HAP-1 (cell line): Measurements from ENCODE around the gene FNDC3B.

Experiments
- DNase-seq, 2 experiments: peaks; one replicate each; pipeline ENCODE4 v3.0.0-alpha.2; 2016 to 2020; ENCODE audit warnings: low spot score in 2 of 2
- H3K27me3 ChIP-seq: fragments of 250-450 bp; sonication (Bioruptor Pico); 2 replicates; pipeline ENCODE4 v1.5.1; 2020; ENCODE audit warnings: low read depth, mild to moderate bottlenecking, moderate library complexity
- H3K36me3 ChIP-seq: fragments of 250-450 bp; sonication (Bioruptor Pico); replicated peaks from 2 replicates; pipeline ENCODE4 v1.5.1; 2020; ENCODE audit warnings: mild to moderate bottlenecking
- H3K4me1 ChIP-seq: fragments of 250-450 bp; sonication (Bioruptor Pico); 2 replicates; pipeline ENCODE4 v1.5.1; 2020; ENCODE audit warnings: mild to moderate bottlenecking
- H3K4me3 ChIP-seq: fragments of 250-450 bp; sonication (Bioruptor Pico); 2 replicates; pipeline ENCODE4 v1.5.1; 2020; ENCODE audit warnings: mild to moderate bottlenecking, moderate library complexity
- H3K9me3 ChIP-seq: fragments of 250-450 bp; sonication (Bioruptor Pico); 2 replicates; pipeline ENCODE4 v1.5.1; 2020; ENCODE audit warnings: mild to moderate bottlenecking, moderate library complexity
- in situ Hi-C: fragments of 300-500 bp; cut with MboI; formaldehyde crosslinking; loops from 3 replicates; pipeline ENCODE4 v1.14.3; 2020; ENCODE audit warnings: low sequenced_read_pairs, inconsistent platforms, mixed read lengths

FNDC3B gene

DNA sequence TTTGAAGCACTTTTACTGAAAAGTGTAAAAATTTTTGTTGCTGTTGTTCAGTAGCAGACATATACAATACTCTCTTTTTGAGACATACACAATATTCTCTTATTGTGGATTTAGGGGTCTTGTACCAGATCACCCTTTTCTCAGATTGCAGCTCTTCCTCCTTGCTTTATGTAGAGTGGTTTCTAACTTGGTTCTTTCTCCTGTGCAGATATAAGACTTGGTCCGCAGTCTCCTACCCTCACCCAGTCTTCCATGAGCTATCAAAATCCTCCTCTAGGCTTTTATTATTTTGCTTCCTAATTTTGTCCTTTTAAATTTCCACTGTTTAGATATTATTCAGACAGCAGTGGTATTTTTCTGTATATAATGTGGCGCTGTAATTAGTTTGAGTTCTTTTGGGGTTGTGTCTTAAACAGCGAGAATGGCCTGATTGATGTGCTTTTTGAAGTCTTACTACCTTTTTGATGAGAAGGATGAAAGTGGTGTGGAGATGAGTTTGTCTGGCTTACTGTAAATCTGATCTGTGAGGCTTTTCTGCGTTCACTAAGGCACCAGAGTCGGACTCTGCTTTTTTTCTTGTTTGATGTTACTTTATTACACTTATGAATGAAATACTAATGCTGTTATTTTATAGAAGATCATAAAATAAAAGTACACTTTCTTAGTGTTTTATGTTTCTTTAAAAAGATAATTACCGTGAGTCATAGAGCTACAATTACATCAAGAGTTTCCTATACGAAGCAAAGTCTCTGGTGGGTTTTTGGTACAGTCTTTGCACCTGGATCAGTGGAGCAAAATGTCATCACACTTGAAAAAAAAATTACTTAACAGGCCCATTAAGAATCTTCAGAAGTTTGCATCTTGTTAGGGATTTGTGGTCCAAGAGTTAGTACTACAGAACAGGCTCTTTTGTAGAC, 27.8 kb downstream of the FNDC3B start:
- in situ Hi-C loops, result no loop called here
- Histone ChIP-seq H3K27me3 (no peaks in the 10 kb centered on the region), H3K36me3 (no peaks in the 10 kb centered on the region; the same call in 1 of the 2 replicates), H3K4me3 (no peak overlapping the region), H3K9me3 (no peaks in the 10 kb centered on the region), H3K4me1 (peaks cover 10% of the 10 kb centered on the region)
- DNase-seq, result no peak

DNA sequence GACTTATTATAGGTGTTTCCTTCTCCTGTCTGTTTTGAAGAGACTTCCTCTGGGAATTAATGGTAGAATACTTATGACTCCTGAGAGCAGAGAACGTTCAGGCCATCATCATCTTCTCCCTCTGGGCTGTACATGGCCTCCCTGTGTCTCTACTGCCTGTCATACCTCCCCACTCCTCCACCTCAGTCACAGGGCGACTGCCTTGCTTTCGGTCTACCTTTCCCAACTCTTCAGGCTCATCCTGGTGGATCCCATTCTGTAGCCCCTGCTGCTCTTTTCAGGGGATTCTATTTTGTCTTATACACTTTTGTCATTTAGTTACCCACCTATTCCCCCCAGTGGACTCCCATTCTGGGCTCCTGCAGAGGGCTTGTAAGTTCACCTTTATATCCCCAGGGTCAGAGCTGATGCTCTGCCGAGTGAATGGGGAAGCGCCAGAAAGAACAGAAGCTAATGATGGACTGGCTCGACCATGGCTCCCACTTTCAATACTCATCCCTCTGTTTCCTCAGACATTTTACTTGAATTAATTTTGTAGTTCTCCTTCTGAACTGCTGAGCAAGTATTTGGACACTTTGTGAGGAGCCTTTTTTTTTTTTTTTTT, 28.6 kb downstream of the FNDC3B start:
- Histone ChIP-seq H3K4me3 (no peak overlapping the region), H3K9me3 (no peaks in the 10 kb centered on the region), H3K27me3 (no peaks in the 10 kb centered on the region), H3K4me1 (peaks cover 10% of the 10 kb centered on the region), H3K36me3 (no peaks in the 10 kb centered on the region; the same call in 1 of the 2 replicates)
- DNase-seq, result no peak
- in situ Hi-C loops, result no loop called here

DNA sequence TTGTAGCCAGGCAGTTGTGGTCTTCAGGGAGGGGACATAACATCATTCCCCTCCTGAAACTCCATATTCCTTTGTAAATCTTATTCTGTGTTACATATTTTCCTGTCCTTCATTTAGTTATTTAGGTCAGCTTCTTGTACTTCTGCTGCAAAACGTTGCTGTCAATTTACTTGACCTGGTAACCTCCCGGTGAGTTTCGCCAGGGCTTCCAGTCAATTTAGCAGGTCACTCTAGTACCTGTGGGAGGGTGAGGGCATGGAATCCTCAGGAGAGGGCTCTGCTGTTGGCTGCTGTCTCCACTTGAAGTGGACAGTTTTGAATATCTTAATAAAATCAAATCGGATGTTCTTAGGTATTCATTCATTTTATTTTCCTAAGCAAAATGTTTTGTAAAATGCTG, 29.6 kb downstream of the FNDC3B start:
- no peaks in the 10 kb centered on the region; the same call in 1 of the 2 replicates for H3K36me3 ChIP-seq
- peaks cover 10% of the 10 kb centered on the region for H3K4me1 ChIP-seq
- in situ Hi-C loops, result no loop called here
- H3K27me3 ChIP-seq, result no peaks in the 10 kb centered on the region
- no peak overlapping the region for H3K4me3 ChIP-seq
- H3K9me3 ChIP-seq, result no peaks in the 10 kb centered on the region
- no peak for DNase-seq

- no peaks in the 10 kb centered on the region for H3K9me3 ChIP-seq
- peaks cover 10% of the 10 kb centered on the region for H3K4me1 ChIP-seq
- in situ Hi-C loops, result no loop called here
These were observed 30.1 kb downstream of the FNDC3B start for GRCh38 chr3:172069478-172069877.

DNA sequence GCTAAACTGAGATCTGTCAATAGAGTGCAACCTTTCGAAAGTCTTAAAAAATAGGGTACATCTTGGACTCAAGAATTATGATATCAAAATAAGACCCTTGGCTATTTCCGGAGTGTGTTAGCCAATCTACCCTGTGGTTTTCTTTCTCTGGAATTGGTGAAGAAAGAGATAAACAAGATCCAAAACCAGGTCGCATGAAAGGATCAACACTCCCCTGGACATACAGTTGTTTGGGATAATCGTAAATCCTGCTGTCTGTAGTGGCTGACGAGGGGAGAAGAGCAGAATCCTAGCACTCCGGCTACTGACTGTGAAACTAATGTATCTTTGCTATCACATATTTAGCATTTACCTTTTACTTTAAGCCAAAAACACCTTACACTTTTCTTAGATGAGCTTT, 30.9 kb downstream of the FNDC3B start:
- Histone ChIP-seq H3K4me3 (no peak overlapping the region), H3K36me3 (no peaks in the 10 kb centered on the region; the same call in 1 of the 2 replicates), H3K9me3 (no peaks in the 10 kb centered on the region), H3K27me3 (no peaks in the 10 kb centered on the region), H3K4me1 (peaks cover 8% of the 10 kb centered on the region)
- DNase-seq, result no peak
- in situ Hi-C loops, result no loop called here

More at GRCh38 chr3:172069478-172069877, 30.1 kb downstream of the FNDC3B start:
- DNase-seq, result no peak
- Histone ChIP-seq H3K36me3 (no peaks in the 10 kb centered on the region; the same call in 1 of the 2 replicates), H3K4me3 (no peak overlapping the region), H3K27me3 (no peaks in the 10 kb centered on the region)

- Histone ChIP-seq H3K4me1 (peaks cover 4% of the 10 kb centered on the region), H3K9me3 (no peaks in the 10 kb centered on the region), H3K4me3 (no peak overlapping the region), H3K27me3 (no peaks in the 10 kb centered on the region), H3K36me3 (no peaks in the 10 kb centered on the region; the same call in 1 of the 2 replicates)
- in situ Hi-C loops, result no loop called here
- no peak for DNase-seq
These were observed 31.4 kb downstream of the FNDC3B start for GRCh38 chr3:172070802-172071201.

- Histone ChIP-seq H3K4me3 (no peak overlapping the region), H3K9me3 (no peaks in the 10 kb centered on the region), H3K4me1 (peaks cover 2% of the 10 kb centered on the region), H3K36me3 (no peaks in the 10 kb centered on the region; the same call in 1 of the 2 replicates), H3K27me3 (no peaks in the 10 kb centered on the region)
- in situ Hi-C loops, result no loop called here
- no peak for DNase-seq
These were observed 32.5 kb downstream of the FNDC3B start for GRCh38 chr3:172071780-172072330.

DNA sequence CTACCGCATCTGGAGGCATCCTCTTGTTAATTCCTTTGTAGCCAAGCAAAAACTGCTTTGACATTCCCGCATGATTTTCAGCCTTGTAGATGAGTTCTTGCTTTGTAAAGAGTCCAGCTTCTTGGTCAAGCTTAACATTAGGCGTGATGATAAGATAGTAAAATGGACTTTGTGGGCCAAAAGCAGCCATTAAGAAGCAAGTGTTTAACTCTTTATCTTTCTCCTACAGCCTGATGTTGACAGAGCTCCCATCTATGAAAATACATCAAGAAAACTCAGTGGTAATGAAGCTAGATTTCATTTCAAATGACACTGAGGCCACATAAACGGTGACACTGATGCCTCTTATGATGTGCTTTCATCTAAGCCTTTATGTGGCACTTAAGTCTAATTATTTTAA, 33.2 kb downstream of the FNDC3B start:
- H3K27me3 ChIP-seq, result no peaks in the 10 kb centered on the region
- no peak overlapping the region for H3K4me3 ChIP-seq
- H3K36me3 ChIP-seq, result no peaks in the 10 kb centered on the region; the same call in 1 of the 2 replicates
- H3K9me3 ChIP-seq, result no peaks in the 10 kb centered on the region
- in situ Hi-C loops, result no loop called here
- no peak for DNase-seq
- peaks cover 2% of the 10 kb centered on the region for H3K4me1 ChIP-seq

- Histone ChIP-seq H3K4me3 (no peak overlapping the region), H3K4me1 (peaks cover 2% of the 10 kb centered on the region), H3K27me3 (no peaks in the 10 kb centered on the region), H3K9me3 (no peaks in the 10 kb centered on the region), H3K36me3 (no peaks in the 10 kb centered on the region; the same call in 1 of the 2 replicates)
- no peak for DNase-seq
- in situ Hi-C loops, result no loop called here
These were observed 34.0 kb downstream of the FNDC3B start for GRCh38 chr3:172073262-172073915.

GRCh38 chr3:172074032-172074431, 34.7 kb downstream of the FNDC3B start:
- Histone ChIP-seq H3K4me1 (peaks cover 2% of the 10 kb centered on the region), H3K4me3 (no peak overlapping the region), H3K36me3 (no peaks in the 10 kb centered on the region; the same call in 1 of the 2 replicates), H3K9me3 (no peaks in the 10 kb centered on the region), H3K27me3 (no peaks in the 10 kb centered on the region)
- no peak for DNase-seq
- in situ Hi-C loops, result no loop called here

DNA sequence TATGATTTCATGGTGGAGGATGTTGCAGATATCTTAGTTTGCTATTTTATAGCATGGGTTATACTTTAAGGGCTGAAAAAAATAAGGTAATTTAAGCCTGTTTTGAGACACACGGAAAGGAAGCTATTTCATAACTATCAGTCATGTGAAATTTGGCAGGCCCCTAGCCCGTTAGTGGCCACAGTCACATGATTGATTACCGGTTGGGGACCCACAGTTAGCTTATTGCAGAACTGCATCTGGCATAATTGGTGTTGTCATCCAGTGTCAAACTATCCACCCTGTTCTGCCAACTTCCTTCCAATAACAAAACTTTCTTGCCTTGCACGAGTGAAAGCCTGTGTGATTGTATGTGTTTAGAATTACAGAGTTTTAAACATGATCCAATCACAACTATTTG, 35.2 kb downstream of the FNDC3B start:
- no peaks in the 10 kb centered on the region for H3K9me3 ChIP-seq
- H3K4me1 ChIP-seq, result peaks cover 2% of the 10 kb centered on the region
- no peak for DNase-seq
- no peaks in the 10 kb centered on the region for H3K27me3 ChIP-seq
- H3K4me3 ChIP-seq, result no peak overlapping the region
- H3K36me3 ChIP-seq, result no peaks in the 10 kb centered on the region; the same call in 1 of the 2 replicates
- in situ Hi-C loops, result no loop called here

- in situ Hi-C loops, result no loop called here
These were observed 36.8 kb downstream of the FNDC3B start for GRCh38 chr3:172076212-172076611.

DNA sequence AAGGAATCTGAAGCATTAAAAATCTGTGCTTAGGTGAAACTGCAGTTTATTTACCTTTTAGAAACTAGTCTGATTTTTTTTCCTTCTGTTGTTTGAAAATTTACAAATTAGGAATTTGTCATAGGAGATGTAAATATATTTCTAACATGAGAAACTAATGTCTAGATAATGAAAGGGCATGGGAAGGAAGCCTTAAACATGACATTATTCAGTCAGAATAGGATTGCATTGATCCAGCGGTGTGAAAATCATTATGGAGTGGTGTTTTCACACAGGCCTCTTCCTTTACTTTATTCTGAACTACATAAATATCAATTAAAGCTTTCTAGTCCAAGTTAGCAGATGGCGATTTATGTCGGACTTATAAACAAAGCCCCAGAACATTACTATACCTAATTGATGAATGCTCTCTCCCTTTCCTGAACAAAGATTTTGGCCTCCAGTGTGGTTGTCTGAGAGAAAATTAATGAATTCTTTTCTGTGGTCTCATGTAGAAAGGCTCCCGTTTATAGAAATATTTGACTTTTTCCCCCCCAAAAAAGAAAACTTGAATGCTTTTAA, 37.9 kb downstream of the FNDC3B start:
- Histone ChIP-seq H3K36me3 (no peaks in the 10 kb centered on the region), H3K9me3 (no peaks in the 10 kb centered on the region), H3K27me3 (no peaks in the 10 kb centered on the region), H3K4me3 (no peak overlapping the region), H3K4me1 (no peaks in the 10 kb centered on the region)
- in situ Hi-C loops, result no loop called here
- no peak for DNase-seq

More at GRCh38 chr3:172076212-172076611, 36.8 kb downstream of the FNDC3B start:
- Histone ChIP-seq H3K36me3 (no peaks in the 10 kb centered on the region; the same call in 1 of the 2 replicates), H3K9me3 (no peaks in the 10 kb centered on the region), H3K27me3 (no peaks in the 10 kb centered on the region), H3K4me3 (no peak overlapping the region), H3K4me1 (no peaks in the 10 kb centered on the region)
- DNase-seq, result no peak
